Keratinocyte (primary cell): Measurements from ENCODE around the gene KMT2E. TPM values are rescaled to one million over a fixed set of nuclear protein-coding genes. Genes with fewer than 3 reads are reported as not detected.

Experiments
- DNase-seq: peaks from one replicate; pipeline ENCODE4 v3.0.0-alpha.2; 2011; ENCODE audit warnings: low read depth, missing footprints, low spot score
- FAIRE-seq: peaks from 2 replicates; lab custom pipeline; 2011; peaks lifted over from hg19 to GRCh38; lab: Jason Lieb, UNC
- H2AFZ ChIP-seq: 2 replicates; pipeline ENCODE4 v1.6.0; 2012; ENCODE audit warnings: low read length, control low read depth, inconsistent platforms; ENCODE audit not compliant: control insufficient read depth
- H3K27ac ChIP-seq: 2 replicates; pipeline ENCODE4 v1.5.1; 2011; ENCODE audit warnings: low read length; ENCODE audit not compliant: control insufficient read depth, insufficient read depth
- H3K27me3 ChIP-seq: 3 replicates; pipeline ENCODE4 v1.6.0; 2011; ENCODE audit warnings: low read length; ENCODE audit not compliant: control insufficient read depth, insufficient read depth; ENCODE audit errors: extremely low read depth
- H3K36me3 ChIP-seq, 2 experiments: 2 replicates in 1 of 2; 3 replicates in 1 of 2; pipeline ENCODE4 v1.5.1; 2011; ENCODE audit warnings: low read length in 2 of 2, mild to moderate bottlenecking in 1 of 2; ENCODE audit not compliant: control insufficient read depth in 2 of 2, insufficient read depth in 2 of 2; ENCODE audit errors: extremely low read depth in 1 of 2
- H3K4me1 ChIP-seq: 3 replicates; pipeline ENCODE4 v1.5.1; 2011; ENCODE audit warnings: low read length; ENCODE audit not compliant: control insufficient read depth, insufficient read depth; ENCODE audit errors: extremely low read depth
- H3K4me2 ChIP-seq: 3 replicates; pipeline ENCODE4 v1.6.0; 2011; ENCODE audit warnings: low read depth, low read length; ENCODE audit not compliant: control insufficient read depth, insufficient read depth; ENCODE audit errors: extremely low read depth
- H3K4me3 ChIP-seq, 3 experiments: fragments of 200-600 bp in 1 of 3; sonication (generic) in 1 of 3; 2 replicates in 2 of 3; 3 replicates in 1 of 3; pipeline ENCODE4 v1.5.1; 2011 to 2016; ENCODE audit warnings: low read length in 3 of 3, mild to moderate bottlenecking in 3 of 3, control low read depth in 2 of 3, inconsistent platforms in 1 of 3, low read depth in 1 of 3, mixed read lengths in 1 of 3, mixed run types in 1 of 3, moderate library complexity in 1 of 3; ENCODE audit not compliant: control insufficient read depth in 2 of 3, insufficient read depth in 2 of 3; ENCODE audit errors: extremely low read depth in 1 of 3
- H3K79me2 ChIP-seq: 2 replicates; pipeline ENCODE4 v1.6.0; 2012; ENCODE audit warnings: low read length; ENCODE audit not compliant: control insufficient read depth, insufficient read depth
- H3K9ac ChIP-seq: 3 replicates; pipeline ENCODE4 v1.6.0; 2011; ENCODE audit warnings: low read length; ENCODE audit not compliant: control insufficient read depth, insufficient read depth; ENCODE audit errors: extremely low read depth
- H3K9me1 ChIP-seq: 3 replicates; pipeline ENCODE4 v1.6.0; 2011; ENCODE audit warnings: low read length; ENCODE audit not compliant: control insufficient read depth, insufficient read depth; ENCODE audit errors: extremely low read depth
- H3K9me3 ChIP-seq: 2 replicates; pipeline ENCODE4 v1.5.1; 2012; ENCODE audit warnings: low read depth, low read length; ENCODE audit not compliant: control insufficient read depth
- H4K20me1 ChIP-seq: 3 replicates; pipeline ENCODE4 v1.6.0; 2011; ENCODE audit warnings: low read length; ENCODE audit not compliant: control insufficient read depth, insufficient read depth; ENCODE audit errors: extremely low read depth
- CTCF ChIP-seq, 3 experiments: IDR thresholded peaks in 1 of 3; conservative IDR thresholded peaks in 1 of 3; optimal IDR thresholded peaks in 1 of 3; 2 replicates in 2 of 3; 3 replicates in 1 of 3; pipeline versions ENCODE3 to v1.5.1; 2011; ENCODE audit warnings: low read length in 3 of 3, mild to moderate bottlenecking in 3 of 3, moderate library complexity in 2 of 3, control low read depth in 1 of 3, inconsistent platforms in 1 of 3; ENCODE audit not compliant: insufficient read depth in 2 of 3; ENCODE audit errors: extremely low read depth in 1 of 3
- EZH2 ChIP-seq: IDR thresholded peaks from one replicate; pipeline ENCODE4 v1.6.1; 2012; ENCODE audit warnings: inconsistent platforms, mild to moderate bottlenecking, low read length, moderate library complexity
- dilution Hi-C: fragments of 300-500 bp; cut with MboI; formaldehyde crosslinking; loops from one replicate; pipeline ENCODE4 v1.7.0; 2020; ENCODE audit warnings: low sequenced_read_pairs; ENCODE audit not compliant: extremely low pct_ligation_motif_present
- polyA plus RNA-seq, 5 experiments: library from polyadenylated mRNA; depleted of rRNA in 3 of 5; stranded (reverse) in 3 of 5; stranded (forward) in 1 of 5; unstranded in 1 of 5; fragments of >200 nt; gene quantifications; 1 replicate in 1 of 5; 2 replicates in 3 of 5; 3 replicates in 1 of 5; pipeline versions ENCODE4 v1.2.1 to v1.2.3, GENCODE V29; 2011 to 2012; ENCODE audit warnings: missing spikeins in 2 of 5, low read depth in 1 of 5, low replicate concordance in 1 of 5

KMT2E gene
- polyA plus RNA-seq, 1 donor (not counting 4 experiments of a cell fraction or from before 2014, with no cell fraction given), result 12.9 TPM

- no peak for DNase-seq
- H3K9me1 ChIP-seq, result no peaks in the 10 kb centered on the region
- H3K4me1 ChIP-seq, result no peaks in the 10 kb centered on the region
- H3K79me2 ChIP-seq, result peaks cover 17% of the 10 kb centered on the region
- no peak overlapping the region for H3K9ac ChIP-seq
- H2AFZ ChIP-seq, result no peak overlapping the region
- no peak overlapping the region for H3K4me2 ChIP-seq
- dilution Hi-C loops, result no loop called here
- H3K4me3 ChIP-seq, result no peak overlapping the region
- no peaks in the 10 kb centered on the region for H3K9me3 ChIP-seq
- no peaks in the 10 kb centered on the region for H3K27me3 ChIP-seq
- H3K36me3 ChIP-seq, result peaks cover 18 to 20% of the 10 kb centered on the region in 2 experiments
- TF ChIP-seq EZH2 (no peak), CTCF (optimal IDR thresholded peaks at IDR 0.05 in 1 of 3, IDR thresholded peaks at IDR 0.05 in 1 of 3, conservative IDR thresholded peaks at IDR 0.05 in 1 of 3; ENCODE audit: extremely low read depth in 1 of 3, insufficient read depth in 2 of 3, low read length in 3 of 3) (no peak)
- FAIRE-seq, result no peak
- no peaks in the 10 kb centered on the region for H4K20me1 ChIP-seq
- H3K27ac ChIP-seq, result no peak overlapping the region
Observed at GRCh38 chr7:105137898-105138297, 123.9 kb downstream of the KMT2E start.

GRCh38 chr7:105139381-105139780, 125.4 kb downstream of the KMT2E start:
- Histone ChIP-seq H3K4me1 (no peaks in the 10 kb centered on the region), H3K79me2 (peaks cover 17% of the 10 kb centered on the region), H3K9me1 (no peaks in the 10 kb centered on the region), H3K9me3 (no peaks in the 10 kb centered on the region), H3K27me3 (no peaks in the 10 kb centered on the region), H3K4me3 (no peak overlapping the region), H3K27ac (no peak overlapping the region), H3K4me2 (no peak overlapping the region), H4K20me1 (no peaks in the 10 kb centered on the region), H3K36me3 (peaks cover 21 to 25% of the 10 kb centered on the region in 2 experiments), H2AFZ (no peak overlapping the region), H3K9ac (no peak overlapping the region)
- no peak for DNase-seq
- TF ChIP-seq EZH2 (no peak), CTCF (optimal IDR thresholded peaks at IDR 0.05 in 1 of 3, IDR thresholded peaks at IDR 0.05 in 1 of 3, conservative IDR thresholded peaks at IDR 0.05 in 1 of 3; ENCODE audit: extremely low read depth in 1 of 3, insufficient read depth in 2 of 3, low read length in 3 of 3) (no peak)
- no peak for FAIRE-seq
- dilution Hi-C loops, result no loop called here
